GM18868 (cell line): ENCODE data around the gene KMT2B.
"Not testable (repeated sequence)": the region's sequence is repeated elsewhere in the genome, so short reads cannot be mapped to it uniquely, and the experiment has no call there.

Experiments
- ATAC-seq: cut with Tn5 transposase; IDR thresholded peaks from one replicate; pipeline ENCODE4 v1.9.1; 2021; ENCODE audit warnings: mild to moderate bottlenecking, moderate library complexity; ENCODE audit not compliant: unreplicated experiment

KMT2B gene

GRCh38 chr19:35717665-35718344 lies at the start of gene KMT2B:
Gene KMT2B, plus strand, starts transcription at chr19:35718003. Its CDS starts 16 bp downstream, at chr19:35718019.
- ATAC-seq = peak; percentile 41

GRCh38 chr19:35669566-35669965 lies 48.2 kb upstream of the KMT2B start:
- ATAC-seq = no peak

GRCh38 chr19:35669974-35670373 lies 47.8 kb upstream of the KMT2B start:
- no peak for ATAC-seq

GRCh38 chr19:35670686-35671085 lies 47.1 kb upstream of the KMT2B start:
- ATAC-seq = no peak

- ATAC-seq = no peak
Measured at GRCh38 chr19:35671818-35672217, 46.0 kb upstream of the KMT2B start.

- no peak for ATAC-seq
Measured at GRCh38 chr19:35673121-35673804, 44.5 kb upstream of the KMT2B start.

- ATAC-seq = no peak
Measured at GRCh38 chr19:35675589-35676140, 42.1 kb upstream of the KMT2B start.

GRCh38 chr19:35689836-35690235 lies 28.0 kb upstream of the KMT2B start:
- no peak for ATAC-seq

GRCh38 chr19:35691106-35691505 lies 26.7 kb upstream of the KMT2B start:
- not testable (repeated sequence) for ATAC-seq

- ATAC-seq = no peak
Measured at GRCh38 chr19:35692010-35692409, 25.8 kb upstream of the KMT2B start.

GRCh38 chr19:35693422-35693821 lies 24.4 kb upstream of the KMT2B start:
- no peak for ATAC-seq

GRCh38 chr19:35693835-35694599 lies 23.8 kb upstream of the KMT2B start:
- ATAC-seq = peak; percentile 74

- ATAC-seq = no peak
Measured at GRCh38 chr19:35695895-35696422, 21.8 kb upstream of the KMT2B start.

GRCh38 chr19:35696835-35697234 lies 21.0 kb upstream of the KMT2B start:
- no peak for ATAC-seq

GRCh38 chr19:35702223-35703012 lies 15.4 kb upstream of the KMT2B start:
- peak; percentile 96 for ATAC-seq

GRCh38 chr19:35703343-35703742 lies 14.5 kb upstream of the KMT2B start:
- no peak for ATAC-seq

- ATAC-seq = no peak
Measured at GRCh38 chr19:35704218-35704617, 13.6 kb upstream of the KMT2B start, which contains the start of gene ZBTB32. Gene ZBTB32, plus strand, starts transcription at chr19:35704558. Its CDS starts 10,069 bp downstream, at chr19:35714627.

GRCh38 chr19:35708391-35708790 lies 9.4 kb upstream of the KMT2B start:
- ATAC-seq = no peak

GRCh38 chr19:35710784-35711723 lies 6.7 kb upstream of the KMT2B start:
- peak; percentile 43 for ATAC-seq
